Measurements from ENCODE around the gene SSR1.

SSR1 gene

DNA sequence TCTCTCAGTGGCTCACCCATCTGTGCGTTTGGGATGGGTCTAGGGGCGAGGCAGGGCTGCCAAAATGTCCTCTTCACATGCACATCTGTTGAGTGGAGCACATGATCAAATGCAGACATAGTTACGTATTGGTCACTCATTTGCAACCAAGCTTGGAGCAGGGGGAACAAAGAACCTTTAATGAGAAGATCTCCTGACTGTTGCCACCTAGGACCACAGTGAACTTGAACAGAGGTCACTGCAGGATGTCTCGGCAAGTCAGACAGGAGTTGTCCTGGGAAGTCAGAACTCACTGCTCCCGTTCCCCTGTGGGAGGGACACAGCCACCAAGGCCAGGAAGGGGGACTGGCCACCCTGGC lies 73.4 kb downstream of the SSR1 start:
- DNase-seq (ENCODE audit: low spot score) = no peak

DNA sequence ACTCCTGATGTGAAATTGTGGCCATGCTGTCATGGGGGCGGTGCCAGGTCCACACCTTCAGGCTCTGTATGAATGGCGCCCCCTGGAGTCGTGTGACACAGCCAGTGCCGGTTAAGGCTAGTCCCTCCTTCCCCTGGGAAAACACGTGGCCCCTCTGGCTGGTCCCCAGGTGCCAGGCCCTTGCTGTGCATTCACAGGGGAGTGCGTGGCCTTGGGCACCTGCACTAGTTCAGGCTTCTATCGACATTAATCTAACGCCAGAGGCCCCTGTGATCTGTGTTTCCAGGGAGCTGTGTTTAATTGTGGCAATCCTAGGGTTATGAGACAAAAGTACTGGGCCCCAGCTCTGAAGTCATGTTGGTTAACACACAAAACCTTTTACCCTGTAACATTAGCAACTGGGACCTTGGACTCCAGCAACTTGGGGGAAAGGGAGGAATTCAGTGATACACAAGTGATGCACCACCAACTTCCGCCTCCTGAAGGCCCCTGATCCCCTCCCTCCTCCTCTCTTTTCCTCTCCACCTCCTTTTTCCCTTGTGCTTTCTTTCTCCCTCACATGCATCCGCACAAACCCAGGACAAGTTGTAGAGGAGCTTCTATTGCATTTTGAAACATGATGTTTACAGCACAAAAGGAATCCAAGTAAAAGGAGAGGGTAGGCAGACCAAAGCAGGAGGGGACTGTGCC lies 74.0 kb downstream of the SSR1 start:
- DNase-seq (ENCODE audit: low spot score) = peak; percentile 72

DNA sequence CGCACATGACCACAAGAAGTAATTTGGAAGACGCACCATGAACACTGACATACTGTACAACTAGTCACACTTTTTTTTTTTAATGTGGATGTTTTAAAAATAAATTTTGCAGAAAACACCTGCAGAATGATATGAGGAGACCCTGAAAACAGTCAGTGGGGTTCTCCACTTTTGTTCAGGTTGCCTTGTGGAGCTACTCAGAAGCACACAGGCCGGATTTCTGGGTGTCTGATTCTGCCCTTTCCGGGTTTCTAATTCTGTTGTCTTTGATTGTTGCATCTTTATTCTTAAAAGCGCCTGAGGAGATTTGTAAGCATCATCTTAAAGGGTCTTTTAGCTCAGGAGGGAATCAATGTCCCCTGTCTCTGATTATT lies 74.5 kb downstream of the SSR1 start:
- DNase-seq (ENCODE audit: low spot score) = no peak

DNA sequence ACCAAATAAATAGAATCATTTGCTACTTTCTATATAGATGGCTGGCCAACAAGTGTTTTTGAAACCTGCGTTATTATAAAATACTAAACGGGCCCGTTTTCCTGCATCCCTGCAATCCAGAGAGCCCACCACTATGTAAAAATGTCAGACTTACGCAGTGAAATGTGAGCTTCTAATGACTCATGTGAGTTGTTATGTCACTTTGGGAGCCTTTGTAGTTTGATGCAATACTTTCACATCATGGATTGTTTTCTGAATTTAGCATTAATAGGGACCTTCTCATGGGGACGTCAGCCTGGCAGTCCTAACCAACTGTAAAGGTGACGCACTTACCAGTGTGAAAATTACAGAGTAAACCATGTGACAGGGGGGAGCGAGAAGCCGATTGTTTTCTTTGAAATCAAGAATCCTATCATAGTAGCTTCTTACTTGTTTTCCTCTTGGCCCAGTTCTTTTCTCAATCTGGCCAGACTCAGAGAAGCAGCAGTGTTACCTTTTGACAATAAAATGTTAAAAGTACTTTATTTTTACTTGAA lies 75.3 kb downstream of the SSR1 start:
- DNase-seq (ENCODE audit: low spot score) = no peak

DNA sequence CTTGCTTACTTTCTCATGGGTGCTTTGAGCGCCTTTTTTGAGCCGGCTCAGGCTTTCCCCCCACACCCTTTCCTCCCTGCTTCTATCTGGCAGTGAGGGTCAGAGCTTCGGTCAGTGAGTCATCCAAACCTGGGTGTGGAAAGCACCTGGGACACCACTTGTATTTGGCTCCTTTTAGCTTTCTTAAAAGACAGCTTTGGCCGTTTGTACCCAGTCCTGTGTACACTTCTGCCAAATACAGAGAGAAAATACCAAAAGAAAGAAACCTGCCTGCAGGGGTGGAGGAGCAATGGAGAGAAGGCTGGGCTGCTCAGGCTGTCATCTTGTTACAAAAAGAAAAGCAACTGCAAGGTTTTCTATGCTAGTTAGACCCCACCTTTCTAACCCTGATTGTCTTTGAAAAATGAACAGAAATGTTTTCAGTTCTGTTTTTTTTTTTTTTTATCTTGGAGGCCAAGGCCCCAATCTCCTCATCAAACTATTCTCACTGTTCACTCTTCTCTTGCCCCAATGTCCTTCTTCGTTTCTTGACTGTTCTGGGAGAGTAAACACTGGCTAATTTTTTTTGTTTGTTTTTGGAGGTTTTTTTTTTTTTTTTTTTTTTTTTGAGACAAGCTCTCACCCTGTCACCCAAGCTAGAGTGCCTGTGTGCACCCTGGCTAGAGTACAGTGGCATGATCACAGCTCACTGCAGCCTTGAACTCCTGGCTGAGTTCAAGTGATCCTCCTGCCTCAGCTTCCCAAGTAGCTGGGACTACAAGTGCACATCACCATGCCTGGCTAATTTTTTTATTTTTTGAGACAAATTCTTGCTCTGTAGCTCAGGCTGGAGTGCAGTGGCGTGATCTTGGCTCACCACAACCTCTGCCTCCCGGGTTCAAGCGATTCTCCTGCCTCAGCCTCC lies 76.4 kb downstream of the SSR1 start:
- DNase-seq (ENCODE audit: low spot score) = peak; percentile 47

DNA sequence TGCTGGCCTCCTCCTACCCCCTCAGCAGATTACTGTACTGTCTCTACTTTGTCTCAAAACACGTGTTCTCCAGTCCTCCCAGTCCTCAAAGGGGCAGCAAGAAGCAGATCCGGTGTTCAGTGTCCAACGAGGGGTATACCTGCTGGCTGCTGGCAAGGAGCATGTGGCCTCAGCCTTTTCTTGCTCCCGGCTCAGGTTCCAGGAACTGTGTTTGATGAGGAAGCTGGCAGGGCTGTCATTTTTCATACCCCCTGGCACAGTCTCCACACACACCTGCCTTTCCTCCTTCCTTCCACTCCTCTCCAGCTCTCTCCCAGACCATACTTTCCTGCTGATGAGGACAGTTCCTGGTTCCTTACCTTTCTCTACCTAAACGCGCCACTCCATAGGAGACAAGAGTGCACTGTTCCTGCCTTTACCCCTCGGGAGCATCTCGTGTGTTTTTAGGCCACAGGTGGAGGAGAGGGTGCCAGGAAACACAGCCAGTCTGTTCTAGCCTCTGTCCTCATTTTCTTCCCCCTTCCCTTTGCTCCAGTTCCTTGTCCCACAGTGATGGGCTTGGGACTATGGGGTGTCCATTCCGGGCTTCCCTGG lies 77.2 kb downstream of the SSR1 start:
- no peak for DNase-seq (ENCODE audit: low spot score)

DNA sequence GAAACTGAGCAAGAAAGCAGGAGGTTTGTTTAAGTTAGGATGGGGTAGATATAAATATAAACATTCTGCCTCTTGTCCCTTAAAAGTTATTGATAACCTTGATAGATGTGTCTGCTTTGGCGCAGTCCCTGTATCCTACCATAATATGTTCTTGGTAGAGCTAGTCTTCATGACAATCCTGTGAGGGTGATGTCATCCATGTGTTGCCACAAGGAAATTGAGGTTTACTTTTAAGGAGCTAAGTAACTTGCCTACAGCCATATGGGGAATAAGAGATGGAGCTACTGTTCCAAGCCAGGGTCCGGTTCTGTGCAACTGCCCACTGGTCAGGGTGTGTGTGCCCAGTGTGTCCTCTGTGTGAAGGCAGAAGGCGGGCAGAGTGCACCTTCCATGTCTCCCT lies 78.5 kb downstream of the SSR1 start:
- DNase-seq (ENCODE audit: low spot score) = no peak

DNA sequence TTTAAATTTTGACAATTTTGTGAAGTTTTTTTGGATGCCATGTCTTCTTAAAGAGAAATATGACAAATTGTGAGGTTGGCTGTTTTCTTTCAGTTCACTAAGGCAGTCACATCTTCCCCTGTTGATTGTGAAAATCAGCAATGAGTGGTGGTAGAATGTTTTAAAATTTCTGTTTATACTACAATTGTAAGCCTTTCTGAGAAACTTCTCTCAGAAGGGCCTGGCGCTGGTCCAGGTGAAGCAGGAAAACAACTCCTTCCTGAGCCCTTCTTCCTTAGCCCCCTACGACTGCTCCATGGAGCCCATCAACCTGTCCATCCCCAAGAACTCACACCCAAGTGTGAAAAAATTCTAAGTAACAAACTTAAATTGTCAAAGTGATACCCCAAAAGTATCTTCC lies 80.6 kb downstream of the SSR1 start:
- no peak for DNase-seq (ENCODE audit: low spot score)

DNA sequence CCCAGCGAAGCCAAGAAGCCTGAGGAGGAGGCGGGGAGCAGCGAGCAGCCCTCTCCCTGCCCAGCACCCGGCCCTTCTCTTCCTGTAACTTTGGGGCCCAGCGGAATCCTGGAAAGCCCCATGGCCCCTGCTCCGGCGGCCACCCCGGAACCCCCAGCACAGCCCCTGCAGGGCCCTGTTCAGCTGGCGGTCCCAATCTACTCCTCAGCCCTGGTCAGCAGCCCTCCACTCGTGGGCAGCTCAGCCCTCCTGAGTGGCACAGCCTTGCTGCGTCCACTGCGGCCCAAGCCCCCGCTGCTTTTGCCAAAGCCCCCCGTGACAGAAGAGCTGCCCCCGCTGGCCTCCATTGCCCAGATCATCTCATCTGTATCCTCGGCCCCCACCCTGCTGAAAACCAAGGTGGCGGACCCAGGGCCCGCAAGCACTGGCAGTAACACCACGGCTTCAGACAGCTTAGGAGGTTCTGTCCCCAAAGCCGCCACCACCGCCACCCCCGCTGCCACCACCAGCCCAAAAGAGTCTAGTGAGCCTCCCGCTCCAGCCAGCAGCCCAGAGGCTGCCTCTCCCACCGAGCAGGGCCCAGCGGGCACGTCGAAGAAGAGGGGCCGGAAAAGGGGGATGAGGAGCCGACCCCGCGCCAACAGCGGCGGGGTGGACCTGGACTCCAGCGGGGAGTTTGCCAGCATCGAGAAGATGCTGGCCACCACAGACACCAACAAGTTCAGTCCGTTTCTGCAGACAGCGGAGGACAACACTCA lies 81.9 kb downstream of the SSR1 start:
- DNase-seq (ENCODE audit: low spot score) = no peak

DNA sequence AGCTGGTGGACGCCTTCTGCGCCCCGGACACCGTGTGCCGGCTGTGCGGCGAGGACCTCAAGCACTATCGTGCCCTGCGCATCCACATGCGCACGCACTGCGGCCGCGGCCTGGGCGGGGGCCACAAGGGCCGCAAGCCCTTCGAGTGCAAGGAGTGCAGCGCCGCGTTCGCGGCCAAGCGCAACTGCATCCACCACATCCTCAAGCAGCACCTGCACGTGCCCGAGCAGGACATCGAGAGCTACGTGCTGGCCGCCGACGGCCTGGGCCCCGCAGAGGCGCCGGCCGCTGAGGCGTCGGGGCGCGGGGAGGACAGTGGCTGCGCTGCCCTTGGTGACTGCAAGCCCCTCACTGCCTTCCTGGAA lies 82.7 kb downstream of the SSR1 start:
- no peak for DNase-seq (ENCODE audit: low spot score)

DNA sequence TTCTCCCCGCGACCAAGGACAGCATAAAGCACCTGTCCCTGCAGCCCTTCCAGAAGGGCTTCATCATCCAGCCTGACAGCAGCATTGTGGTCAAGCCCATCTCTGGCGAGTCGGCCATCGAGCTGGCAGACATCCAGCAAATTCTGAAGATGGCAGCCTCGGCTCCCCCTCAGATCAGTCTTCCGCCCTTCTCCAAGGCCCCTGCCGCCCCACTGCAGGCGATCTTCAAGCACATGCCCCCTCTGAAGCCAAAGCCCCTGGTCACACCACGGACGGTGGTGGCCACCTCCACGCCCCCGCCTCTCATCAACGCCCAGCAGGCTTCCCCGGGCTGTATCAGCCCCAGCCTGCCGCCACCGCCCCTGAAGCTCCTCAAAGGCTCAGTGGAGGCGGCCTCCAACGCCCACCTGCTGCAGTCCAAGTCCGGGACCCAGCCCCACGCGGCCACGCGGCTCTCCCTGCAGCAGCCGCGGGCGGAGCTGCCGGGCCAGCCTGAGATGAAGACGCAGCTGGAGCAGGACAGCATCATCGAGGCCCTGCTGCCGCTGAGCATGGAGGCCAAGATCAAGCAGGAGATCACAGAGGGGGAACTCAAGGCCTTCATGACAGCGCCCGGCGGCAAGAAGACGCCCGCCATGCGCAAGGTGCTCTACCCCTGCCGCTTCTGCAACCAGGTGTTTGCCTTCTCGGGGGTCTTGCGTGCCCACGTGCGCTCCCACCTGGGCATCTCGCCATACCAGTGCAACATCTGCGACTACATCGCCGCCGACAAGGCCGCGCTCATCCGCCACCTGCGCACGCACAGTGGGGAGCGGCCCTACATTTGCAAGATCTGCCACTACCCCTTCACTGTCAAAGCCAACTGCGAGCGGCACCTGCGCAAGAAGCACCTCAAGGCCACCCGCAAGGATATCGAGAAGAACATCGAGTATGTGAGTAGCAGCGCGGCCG lies 83.3 kb downstream of the SSR1 start:
- DNase-seq (ENCODE audit: low spot score) = no peak

DNA sequence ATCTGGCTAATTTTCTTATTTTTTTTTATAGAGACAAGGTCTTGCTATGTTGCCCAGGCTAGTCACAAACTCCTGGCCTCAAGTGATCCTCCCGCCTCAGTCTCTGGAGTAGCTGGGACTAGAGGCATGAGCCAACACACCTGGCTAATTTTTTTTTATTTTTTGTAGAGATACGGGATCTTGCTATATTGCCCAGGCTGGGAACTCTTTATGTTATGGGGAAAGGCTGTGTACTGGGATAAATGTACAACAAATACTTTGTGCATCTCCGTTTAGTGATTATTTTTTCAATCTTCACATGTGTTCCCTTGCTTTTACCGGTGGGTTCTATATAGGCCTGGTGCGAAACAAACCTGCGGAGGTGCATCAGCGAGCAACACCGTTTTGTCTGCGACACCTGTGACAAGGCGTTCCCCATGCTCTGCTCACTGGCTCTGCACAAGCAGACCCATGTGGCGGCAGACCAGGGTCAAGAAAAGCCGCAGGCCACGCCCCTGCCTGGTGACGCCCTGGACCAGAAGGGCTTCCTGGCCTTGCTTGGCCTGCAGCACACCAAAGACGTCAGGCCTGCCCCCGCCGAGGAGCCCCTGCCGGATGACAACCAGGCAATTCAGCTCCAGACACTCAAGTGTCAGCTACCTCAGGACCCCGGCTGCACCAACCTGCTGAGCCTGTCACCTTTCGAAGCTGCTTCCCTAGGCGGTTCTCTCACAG lies 84.2 kb downstream of the SSR1 start:
- DNase-seq (ENCODE audit: low spot score) = no peak

DNA sequence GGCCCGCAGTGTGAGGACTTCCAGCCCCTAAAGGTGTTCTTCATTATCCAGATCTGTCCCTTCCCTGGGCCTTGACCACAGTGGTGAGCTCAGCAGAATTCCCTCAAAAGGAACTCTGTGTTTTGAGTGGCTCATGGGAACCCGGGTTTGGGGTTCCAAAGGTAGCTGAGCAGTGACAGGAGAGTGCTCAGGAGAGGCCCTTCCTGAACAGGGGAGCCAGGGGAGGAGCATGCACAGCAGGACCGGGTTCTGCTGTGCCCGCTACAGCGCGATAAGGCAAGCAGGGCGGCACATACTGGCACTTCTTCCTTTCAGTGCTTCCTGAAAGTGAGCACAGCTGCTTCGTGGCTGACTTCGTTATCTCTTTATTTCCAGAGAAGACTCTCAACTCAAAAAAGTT lies 88.3 kb downstream of the SSR1 start:
- no peak for DNase-seq (ENCODE audit: low spot score)

DNA sequence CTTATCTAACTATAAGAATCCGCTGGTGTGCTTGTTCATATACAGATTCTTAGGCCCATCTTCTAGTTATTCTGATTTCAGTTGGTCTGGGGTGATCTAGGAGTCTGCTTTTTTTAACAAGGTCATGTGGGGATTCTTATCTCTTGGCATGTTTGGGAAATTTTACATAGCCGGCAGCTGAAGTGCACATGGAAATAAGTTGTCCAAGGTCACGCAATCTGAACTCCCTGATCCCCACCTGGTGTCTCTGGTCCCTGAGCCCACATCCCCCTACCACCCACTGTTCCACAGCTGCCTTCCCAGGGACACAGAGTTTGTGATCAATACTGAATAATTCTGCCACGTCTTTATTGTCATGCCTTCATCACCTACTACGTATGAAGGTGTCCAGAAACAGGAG lies 90.8 kb downstream of the SSR1 start:
- DNase-seq (ENCODE audit: low spot score) = no peak

DNA sequence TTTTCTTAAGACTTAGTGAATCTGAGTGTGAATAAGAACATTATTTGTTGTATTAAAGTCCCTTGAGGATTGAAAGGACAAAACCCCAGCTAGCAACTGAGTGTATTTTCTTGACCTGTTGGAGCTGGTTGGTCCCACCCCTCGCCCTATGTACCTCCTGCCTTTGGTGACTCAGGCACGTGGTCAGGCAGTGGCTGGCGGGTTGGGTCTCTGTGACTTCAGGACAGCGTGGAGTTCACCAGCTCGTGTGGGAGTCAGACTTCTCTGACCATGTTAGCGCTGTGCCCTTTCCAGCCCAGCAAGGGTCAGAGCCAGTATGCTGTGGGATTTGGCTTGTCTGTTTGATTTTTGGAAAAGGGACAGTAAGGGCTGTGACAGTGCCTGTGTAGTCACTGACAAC lies 93.7 kb downstream of the SSR1 start:
- DNase-seq (ENCODE audit: low spot score) = peak; percentile 30

DNA sequence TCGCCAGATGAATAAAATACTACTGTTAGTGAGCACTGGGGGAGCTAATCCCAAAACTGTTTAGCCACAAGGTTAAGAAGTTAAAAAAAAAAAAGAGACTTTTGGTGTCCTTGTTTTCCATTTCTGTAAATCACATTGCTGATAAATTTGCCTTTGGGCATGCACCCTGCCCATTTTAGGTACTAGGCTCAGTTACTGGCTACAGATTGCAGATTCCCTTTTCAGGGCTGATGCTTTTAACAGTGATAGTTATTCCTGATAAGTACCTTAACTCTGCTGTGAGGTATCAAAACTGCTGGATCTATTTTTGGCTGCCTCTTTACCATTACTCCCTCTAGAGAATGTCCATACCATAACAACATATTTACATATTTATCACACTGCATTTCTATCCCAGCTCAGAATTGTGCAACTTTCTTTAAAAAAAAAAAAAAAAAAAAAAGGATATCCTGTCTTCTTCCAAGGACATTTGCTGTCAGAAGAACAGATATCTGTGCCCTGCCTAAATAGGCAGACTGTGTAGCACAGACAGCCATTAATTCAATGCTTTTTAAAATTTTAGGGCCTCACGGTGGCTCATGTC lies 94.5 kb downstream of the SSR1 start:
- DNase-seq (ENCODE audit: low spot score) = no peak

All from SW480 (cell line).